ENCODE measurements around the gene CDR2. TPM values are rescaled to one million over a fixed set of nuclear protein-coding genes. Genes with fewer than 3 reads are reported as not detected.

The CDR2 gene
- total and polyA plus RNA-seq, 2 of the 13 experiments (the other 11 are each of a cell fraction or from before 2014, with no cell fraction given): 59.0 to 78.9 TPM

DNA sequence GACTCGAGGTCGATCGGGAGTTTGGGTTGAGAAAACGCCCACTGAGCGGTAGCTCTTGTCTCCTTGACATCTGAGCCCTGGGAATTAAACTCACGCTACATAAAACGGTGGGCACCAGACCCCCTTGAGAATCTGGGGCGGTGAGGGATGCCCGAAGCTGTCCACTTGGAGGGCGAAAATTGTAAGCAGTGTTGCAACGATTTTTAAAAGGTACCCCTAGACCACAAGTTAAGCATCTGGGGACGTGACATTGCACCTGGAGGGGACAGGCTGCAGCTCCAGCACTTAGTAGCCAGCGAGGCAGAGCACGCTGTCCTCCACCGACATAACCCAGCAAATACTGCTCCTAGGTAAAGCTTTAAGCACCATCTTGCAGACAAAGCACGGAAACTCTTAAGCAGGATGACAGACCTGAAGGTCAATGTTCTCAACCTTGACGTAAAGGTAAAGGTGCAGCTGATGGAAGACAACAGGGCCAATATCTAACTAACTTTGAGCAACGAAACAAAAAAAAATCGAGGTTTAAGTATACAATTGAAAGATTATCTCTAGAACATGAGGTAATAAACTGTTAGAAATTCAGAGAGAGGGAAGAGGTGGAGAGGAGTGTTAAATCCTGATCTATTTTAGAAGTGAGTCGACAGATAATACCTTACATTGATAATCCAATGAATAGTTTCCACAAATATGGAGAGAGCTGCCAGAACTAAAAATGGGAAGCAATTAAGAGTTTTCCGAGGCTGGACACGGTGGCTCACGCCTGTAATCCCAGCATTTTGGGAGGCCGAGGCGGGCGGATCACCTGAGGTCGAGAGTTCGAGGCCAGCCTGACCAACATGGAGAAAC lies 921 bp upstream of the CDR2 start (continued):
- TF ChIP-seq ZNF724P (CRISPR knock-in tag; IDR thresholded peaks at IDR 0.05; ENCODE audit: borderline replicate concordance) (no peak), ADNP (CRISPR knock-in tag; IDR thresholded peaks at IDR 0.05) (peak; percentile 74; the same call in 1 of the 2 replicates), PBX2 (CRISPR knock-in tag; IDR thresholded peaks at IDR 0.05) (no peak), ZMYM3 (CRISPR knock-in tag; IDR thresholded peaks at IDR 0.05) (peak; percentile 89), KMT2A (CRISPR knock-in tag; IDR thresholded peaks at IDR 0.05) (no peak), ZNF318 (CRISPR knock-in tag; IDR thresholded peaks at IDR 0.05) (peak; percentile 90; the same call in 1 of the 2 replicates), TGIF2 (CRISPR knock-in tag; IDR thresholded peaks at IDR 0.05) (no peak; the same call in 1 of the 2 replicates), ZNF619 (CRISPR knock-in tag; IDR thresholded peaks at IDR 0.05) (peak; percentile 7; the same call in 1 of the 2 replicates), SKI (IDR thresholded peaks at IDR 0.05; ENCODE audit: partially characterized antibody) (no peak), ZNF34 (CRISPR knock-in tag; IDR thresholded peaks at IDR 0.05; ENCODE audit: borderline replicate concordance) (no peak), NONO (IDR thresholded peaks at IDR 0.05) (no peak), NONO (CRISPR knock-in tag; conservative IDR thresholded peaks at IDR 0.05) (peak; percentile 17; the same call in 1 of the 2 replicates), GABPB1 (CRISPR knock-in tag; IDR thresholded peaks at IDR 0.05) (no peak), ZNF614 (CRISPR knock-in tag; IDR thresholded peaks at IDR 0.05; ENCODE audit: borderline replicate concordance) (no peak), ELF1 (CRISPR knock-in tag; IDR thresholded peaks at IDR 0.05) (peak; percentile 7; the same call in 1 of the 2 replicates), ZNF543 (CRISPR knock-in tag; IDR thresholded peaks at IDR 0.05) (peak; percentile 65), NR3C1 (CRISPR knock-in tag; IDR thresholded peaks at IDR 0.05) (no peak), ZNF510 (CRISPR knock-in tag; IDR thresholded peaks at IDR 0.05; ENCODE audit: low read depth) (0 out of 2 replicates have a peak, but pooled peaks have one; percentile 54)
- TF ChIP-seq, protein P1, sequence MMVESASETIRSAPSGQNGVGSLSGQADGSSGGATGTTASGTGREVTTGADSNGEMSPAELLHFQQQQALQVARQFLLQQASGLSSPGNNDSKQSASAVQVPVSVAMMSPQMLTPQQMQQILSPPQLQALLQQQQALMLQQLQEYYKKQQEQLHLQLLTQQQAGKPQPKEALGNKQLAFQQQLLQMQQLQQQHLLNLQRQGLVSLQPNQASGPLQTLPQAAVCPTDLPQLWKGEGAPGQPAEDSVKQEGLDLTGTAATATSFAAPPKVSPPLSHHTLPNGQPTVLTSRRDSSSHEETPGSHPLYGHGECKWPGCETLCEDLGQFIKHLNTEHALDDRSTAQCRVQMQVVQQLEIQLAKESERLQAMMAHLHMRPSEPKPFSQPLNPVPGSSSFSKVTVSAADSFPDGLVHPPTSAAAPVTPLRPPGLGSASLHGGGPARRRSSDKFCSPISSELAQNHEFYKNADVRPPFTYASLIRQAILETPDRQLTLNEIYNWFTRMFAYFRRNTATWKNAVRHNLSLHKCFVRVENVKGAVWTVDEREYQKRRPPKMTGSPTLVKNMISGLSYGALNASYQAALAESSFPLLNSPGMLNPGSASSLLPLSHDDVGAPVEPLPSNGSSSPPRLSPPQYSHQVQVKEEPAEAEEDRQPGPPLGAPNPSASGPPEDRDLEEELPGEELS (CRISPR knock-in tag; IDR thresholded peaks at IDR 0.05): no peak

Data from HepG2 (cell line).